ENCODE data around the gene CTH.
"Not testable (repeated sequence)": the region's sequence is repeated elsewhere in the genome, so short reads cannot be mapped to it uniquely, and the experiment has no call there.

- TF ChIP-seq EZH2 (IDR thresholded peaks at IDR 0.05; ENCODE audit: low read length, unreplicated experiment) = not testable (repeated sequence)
- TF ChIP-seq, protein P1, sequence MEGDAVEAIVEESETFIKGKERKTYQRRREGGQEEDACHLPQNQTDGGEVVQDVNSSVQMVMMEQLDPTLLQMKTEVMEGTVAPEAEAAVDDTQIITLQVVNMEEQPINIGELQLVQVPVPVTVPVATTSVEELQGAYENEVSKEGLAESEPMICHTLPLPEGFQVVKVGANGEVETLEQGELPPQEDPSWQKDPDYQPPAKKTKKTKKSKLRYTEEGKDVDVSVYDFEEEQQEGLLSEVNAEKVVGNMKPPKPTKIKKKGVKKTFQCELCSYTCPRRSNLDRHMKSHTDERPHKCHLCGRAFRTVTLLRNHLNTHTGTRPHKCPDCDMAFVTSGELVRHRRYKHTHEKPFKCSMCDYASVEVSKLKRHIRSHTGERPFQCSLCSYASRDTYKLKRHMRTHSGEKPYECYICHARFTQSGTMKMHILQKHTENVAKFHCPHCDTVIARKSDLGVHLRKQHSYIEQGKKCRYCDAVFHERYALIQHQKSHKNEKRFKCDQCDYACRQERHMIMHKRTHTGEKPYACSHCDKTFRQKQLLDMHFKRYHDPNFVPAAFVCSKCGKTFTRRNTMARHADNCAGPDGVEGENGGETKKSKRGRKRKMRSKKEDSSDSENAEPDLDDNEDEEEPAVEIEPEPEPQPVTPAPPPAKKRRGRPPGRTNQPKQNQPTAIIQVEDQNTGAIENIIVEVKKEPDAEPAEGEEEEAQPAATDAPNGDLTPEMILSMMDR (conservative IDR thresholded peaks at IDR 0.05; ENCODE audit: low read depth, low read length) = not testable (repeated sequence)
Observed at GRCh38 chr1:70452164-70452939, 41.3 kb downstream of the CTH start.

Data from PC-3 (cell line).